Umbilical cord (tissue), 2 donors: ENCODE measurements around the gene RAB29. TPM values are rescaled to one million over a fixed set of nuclear protein-coding genes. Genes with fewer than 3 reads are reported as not detected.
A peak's percentile ranks its signal among the peaks of the same experiment; 100 is the strongest.

Experiments
- DNase-seq: peaks from one replicate; pipeline ENCODE4 v3.0.0-alpha.2; 2015; ENCODE audit warnings: low spot score
- total RNA-seq: library from RNA; depleted of rRNA; stranded (reverse); fragments of >200 nt; gene quantifications from one replicate; pipeline ENCODE4 v1.2.3, GENCODE V29; 2014; ENCODE audit warnings: low replicate concordance; ENCODE audit not compliant: insufficient read depth

RAB29 gene
- total RNA-seq, 1 donor from 2014 or later, result 5.8 TPM

DNA sequence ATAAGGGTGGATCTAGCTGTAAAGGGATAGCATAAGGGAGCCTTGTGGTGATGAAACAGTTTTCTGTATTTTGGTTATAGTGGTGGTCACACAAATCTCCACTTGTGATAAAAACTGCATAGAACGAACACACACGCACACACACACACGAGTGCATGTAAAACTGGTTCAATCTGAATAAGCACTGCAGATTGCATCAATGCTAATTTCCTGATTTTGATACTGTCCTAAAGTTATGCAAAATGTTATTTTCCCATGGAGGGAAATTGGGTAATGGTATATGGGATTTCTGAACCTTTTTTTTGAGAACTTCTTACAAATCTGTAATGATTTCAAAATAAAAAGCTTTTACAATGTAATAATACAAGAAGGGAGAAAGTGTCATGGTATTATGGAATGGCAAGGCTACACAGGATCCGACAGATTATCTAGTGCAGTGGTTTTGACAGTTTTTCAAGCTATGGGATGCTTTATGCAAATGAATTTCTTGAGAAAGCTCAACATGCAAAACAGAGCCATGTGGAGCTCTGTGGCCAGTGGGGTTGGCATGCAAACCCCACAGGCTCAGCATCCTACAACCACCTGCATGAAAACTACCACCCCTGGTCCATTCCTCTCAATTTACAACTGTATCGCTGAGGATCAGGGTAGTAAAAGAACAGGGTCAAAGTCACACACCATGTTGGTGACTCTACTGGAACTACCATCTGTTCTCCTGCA lies 18.9 kb upstream of the RAB29 start:
- DNase-seq, result no peak

DNA sequence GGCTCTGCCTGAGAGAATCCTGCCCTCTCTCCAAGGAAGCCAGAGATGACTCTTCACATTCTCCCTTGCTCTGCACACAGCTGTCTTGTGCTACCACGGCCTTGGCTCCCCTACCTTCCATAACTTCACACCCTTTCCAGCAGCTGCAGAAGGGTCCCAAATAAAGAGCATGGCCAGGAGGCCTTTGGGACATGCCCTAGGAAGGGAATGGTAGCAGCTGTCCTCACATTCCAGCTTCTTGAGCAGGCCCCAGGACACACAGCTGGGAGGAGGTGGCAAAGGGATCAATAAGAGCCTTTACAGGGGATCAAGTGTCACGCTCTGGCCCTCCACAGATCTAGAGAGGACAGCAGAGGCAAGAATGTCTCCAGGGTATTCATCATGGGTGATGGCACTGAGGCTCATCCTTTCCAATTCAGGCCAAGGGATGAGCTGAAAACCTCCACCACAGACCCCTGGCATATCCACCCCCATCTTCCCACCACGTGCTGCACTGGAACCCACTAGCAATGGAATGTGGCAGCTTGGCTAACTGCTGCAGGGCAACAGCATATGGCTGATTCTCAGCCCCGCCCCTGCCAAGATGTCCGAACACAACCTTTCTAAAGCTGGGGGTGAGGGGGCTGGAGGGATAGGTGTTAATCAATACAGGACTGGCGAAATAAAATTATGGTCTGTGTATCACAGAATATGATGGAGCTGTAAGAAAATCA lies 17.8 kb upstream of the RAB29 start:
- no peak for DNase-seq

DNA sequence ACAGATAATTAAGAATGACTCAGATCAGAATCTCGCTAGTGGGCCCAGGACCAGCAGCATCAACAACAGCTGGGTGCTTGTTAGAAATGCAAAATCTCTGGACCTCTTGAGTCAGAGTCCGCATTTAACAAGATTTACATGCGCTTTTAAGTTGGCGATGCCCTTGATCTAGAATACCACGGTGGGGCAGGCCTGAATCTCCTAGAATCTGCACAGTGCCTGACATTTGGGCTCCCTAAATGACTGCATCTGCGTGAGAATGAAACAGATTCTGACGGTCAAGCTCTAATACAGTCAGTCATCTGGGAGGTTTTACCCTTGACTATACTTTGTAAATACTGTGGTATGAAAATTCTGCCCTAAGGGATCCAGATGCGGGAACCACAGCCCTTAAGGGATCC lies 17.2 kb upstream of the RAB29 start:
- no peak for DNase-seq

DNA sequence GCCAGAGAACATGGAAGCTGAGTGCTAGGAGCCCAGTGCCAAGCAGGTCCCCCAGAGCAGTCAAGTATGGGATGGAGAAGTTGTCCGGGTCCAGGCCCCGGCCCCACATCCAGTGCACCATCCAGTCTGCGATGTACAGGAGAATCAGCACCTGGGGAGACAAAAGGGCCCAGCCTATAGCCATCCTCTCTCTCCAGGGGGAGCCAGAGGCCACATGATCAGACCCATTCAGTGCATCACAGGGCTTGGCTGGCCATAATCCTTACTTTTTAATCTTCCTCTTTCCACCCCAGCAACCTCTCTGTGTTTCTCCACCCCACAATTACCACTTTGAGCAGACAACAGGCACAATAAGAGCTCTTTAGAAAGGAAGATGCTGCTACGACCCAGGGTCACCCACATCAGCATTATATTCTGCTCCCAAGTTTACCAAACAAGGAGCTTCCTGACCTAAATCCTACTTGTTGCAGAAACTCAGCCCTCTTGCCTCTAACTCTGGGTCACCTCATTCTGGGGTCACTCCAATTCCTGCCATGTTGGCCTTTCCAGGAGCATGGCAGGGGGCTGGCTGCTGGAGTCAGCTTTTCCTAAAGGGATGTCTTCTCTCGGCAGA lies 16.4 kb upstream of the RAB29 start:
- peak; percentile 45 for DNase-seq

DNA sequence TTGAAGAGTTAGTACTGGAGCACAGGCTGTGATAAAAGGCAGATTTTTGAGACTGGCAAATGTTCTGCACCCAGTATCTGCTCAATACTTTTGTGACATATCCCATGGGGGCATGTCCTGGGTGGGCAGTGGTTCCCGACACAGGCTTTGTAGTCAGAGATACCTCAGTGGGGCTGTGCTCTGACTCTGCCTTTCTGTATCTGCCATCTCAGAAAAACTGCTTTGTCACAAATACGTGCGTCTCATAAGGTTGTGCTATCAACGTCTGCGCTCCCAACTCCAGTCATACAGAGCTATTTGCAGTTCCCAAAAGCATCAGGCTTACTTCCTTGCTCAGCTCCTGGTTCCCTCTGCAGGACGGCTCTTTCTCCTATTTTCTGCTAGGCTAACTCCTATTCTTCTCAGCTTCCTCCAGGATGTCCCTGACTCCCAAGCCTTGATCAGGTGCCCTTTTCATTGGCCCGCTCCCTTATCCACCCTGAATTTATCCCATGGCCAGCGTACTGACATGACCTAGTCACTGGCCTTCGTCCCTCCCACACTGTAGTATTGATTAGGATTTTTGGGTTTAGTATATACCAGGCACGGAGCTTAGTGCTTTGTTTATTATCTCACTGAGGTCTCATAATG lies 12.1 kb upstream of the RAB29 start:
- DNase-seq, result no peak

DNA sequence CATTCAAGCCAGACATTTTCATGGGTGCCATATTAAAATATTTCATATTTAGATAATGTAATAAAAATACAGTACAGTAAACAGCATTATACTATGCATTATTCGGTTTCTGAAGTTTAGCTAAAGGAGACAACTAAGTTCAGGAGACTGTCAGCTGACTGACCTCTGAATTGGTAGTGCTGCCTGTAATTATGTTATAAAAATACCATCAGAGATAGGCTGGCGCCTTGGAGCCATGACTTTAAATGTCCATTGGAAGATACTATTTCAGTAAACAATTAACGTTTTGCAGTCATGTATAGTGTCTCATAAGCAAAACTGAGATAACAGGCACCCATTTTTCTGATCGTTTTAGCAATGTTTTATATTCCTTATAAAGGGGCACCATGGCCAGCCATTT lies 11.3 kb upstream of the RAB29 start:
- DNase-seq, result no peak

DNA sequence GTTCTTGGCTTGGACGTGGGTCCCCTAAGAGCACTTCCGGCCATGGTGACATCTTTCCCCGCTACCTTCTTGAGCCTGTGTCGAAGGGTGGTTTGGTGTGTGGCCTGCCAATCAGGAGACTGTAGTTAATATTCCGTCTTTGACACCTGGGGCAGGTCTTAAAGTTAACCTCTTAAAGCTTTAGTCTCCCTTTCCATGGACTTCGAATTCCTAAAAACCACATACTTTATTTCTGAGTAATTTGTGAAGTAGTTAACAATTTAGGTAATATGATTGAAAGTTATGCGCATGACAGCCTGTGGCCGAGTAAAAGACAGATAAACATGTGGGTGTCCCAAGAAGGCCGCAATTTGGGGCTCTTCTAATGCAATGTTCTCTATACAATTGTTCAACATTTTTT lies 10.2 kb upstream of the RAB29 start:
- DNase-seq, result no peak

DNA sequence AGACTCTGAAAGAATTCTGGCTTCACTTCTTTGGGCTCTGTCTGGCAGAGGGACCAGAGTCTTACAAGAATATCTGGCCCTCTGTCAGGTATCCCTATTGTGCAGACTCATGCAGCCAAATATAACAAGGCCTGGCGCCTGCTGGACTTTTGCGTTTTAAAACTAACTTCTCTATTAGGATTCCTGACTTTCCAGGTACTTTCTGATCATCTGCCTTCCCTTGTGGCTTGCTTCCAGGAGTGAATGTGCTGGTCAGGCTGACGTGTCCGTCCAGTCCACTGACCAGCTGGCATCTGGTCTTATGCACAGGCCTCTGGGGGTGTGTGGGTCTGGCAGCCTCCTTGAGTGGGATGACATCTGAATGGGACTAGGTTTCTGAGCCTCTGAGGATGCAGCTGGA lies 8.6 kb upstream of the RAB29 start:
- DNase-seq, result no peak

DNA sequence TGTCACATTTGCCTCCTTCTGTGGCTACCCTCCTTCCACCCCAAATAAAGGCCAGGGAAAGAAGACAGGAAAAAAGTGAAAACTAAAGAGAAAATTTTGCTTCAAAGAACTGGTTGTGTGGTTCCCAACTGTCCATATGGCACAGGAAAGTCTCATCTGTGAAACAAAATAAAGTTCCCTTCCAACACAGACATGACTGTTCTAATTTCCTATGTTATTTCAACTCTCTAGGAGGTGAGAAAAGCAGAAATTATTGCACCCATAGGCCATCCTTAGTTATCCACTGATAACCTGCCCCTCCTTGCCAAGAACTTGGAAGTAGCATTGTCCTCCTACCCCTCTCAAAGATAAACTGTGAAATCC lies 8.1 kb upstream of the RAB29 start:
- no peak for DNase-seq

DNA sequence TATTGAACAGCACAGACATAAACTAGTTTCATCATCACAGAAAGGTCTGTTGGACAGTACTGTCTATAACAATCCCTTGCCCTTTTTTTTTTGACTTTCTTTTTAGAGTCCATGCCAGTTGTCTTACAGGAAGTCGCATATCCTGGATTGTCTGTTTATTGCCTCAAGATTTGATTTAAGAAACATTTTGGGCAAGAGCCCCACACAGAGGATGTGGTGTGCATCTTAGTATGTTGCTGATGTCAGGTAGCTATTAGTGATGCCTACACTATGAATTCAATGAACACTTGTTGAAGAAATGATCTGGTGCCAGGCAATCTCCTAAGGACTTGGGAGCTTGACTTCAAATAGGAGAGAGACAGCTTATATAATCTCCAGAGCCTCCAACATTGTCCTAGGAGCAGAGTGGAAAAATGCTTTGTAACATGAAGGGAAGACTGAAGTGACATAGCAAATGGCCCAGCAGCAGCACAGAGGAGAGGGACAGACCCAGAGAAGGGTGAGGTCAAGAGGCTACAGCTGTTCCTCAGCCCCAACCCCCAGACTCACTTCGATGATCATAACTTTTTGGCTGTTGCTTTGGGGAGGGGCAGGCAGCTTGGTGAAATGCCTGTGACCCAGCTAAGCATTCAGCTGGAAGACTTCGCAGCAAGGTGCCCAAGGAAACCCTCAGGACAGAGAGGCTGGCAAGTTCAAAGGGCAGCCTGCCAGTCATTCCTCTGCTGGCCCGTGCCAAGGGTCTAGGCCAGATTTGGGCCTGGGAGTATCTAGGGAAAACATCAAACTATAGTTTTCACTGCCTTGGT lies 7.5 kb upstream of the RAB29 start:
- no peak for DNase-seq

DNA sequence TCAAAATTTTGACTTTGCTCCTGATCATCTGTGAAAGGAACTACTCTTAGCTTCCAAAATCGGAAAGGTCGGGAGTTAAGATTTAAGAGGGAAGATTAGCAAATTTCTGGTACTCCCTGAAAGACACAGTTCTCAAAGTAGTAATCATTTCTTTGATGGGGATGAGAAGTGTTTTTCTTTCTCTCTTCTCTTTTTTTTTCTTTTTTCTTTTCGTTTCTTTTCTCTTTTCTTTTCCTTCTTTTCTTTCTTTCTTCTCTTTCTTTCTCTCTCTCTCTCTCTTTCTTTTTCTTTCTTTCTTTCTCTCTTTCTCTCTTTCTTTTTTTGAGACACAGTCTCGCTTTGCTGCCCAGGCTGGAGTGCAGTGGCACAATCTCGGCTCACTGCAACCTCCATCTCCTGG lies 5.1 kb upstream of the RAB29 start:
- no peak for DNase-seq

DNA sequence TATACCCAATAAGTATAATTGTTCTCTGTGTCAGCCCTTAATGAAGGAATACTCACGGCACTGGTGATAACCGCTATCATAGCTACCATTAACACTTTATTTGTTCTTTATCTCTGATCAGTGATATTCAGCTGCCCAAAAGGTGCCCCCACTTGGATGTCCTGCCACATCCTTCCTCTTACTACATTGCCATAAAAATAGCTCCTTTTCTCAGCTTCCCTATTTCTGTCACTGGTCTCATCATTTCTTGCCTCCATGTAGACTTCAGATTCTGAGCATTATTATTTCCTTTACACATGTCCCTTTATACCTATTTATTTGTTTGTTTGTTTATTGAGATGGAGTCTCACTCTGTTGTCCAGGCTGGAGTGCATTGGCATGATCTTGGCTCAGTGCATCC lies 2.7 kb upstream of the RAB29 start:
- DNase-seq, result no peak

DNA sequence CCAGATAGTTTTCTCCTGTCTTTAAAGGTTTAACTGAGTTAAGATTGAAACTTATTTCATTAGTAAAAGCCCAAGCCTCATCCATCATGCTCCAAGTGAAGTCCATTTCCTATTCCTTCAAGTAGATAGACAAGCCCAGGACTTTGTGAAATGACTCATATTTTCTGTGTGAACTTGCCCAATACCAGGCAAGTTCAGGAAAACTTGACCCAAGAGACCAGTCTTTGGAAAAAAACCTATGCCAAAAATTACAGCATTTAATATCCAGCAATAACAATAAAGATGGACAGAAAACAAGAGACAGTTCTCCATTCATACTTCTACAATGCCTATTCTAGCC lies 405 bp upstream of the RAB29 start:
- no peak for DNase-seq

DNA sequence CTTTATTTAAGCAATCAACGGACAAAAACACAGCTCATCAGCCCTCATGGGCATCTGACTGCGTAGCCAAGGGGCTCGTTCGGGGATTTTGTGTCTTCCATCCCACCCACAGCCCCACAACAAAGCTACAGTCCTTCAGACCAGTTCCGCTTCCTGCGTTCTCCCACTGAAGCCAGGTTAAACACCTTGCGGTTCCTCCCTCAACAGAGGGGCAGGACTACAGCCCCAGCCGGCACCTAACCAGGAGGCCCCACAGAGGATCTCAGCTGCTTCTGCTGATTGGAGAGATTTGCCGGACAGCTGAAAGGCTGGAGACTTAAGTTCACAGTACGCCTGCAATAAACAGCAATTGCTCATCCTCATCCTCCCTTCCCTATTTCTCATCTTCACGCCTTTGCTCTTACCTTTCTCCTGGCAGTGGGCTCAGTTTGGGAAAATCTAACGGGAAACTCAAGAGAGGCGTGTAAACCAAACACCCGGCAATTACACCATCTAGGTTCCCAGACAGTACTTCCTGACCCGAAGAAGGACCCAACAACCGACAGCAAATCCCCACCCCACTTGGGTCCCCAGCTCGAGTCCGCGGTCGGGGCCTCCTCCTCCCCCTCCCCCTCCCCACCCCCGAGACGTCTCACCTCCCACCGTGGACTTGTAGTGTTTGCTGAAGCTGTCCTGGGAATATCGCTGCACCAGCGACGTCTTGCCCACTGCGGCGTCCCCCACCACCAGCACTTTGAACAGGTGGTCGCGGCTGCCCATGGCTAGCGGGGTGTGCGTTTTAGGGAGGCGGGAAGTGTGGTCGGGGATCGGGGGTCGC lies 876 bp downstream of the RAB29 start:
- DNase-seq, result peak; percentile 11

DNA sequence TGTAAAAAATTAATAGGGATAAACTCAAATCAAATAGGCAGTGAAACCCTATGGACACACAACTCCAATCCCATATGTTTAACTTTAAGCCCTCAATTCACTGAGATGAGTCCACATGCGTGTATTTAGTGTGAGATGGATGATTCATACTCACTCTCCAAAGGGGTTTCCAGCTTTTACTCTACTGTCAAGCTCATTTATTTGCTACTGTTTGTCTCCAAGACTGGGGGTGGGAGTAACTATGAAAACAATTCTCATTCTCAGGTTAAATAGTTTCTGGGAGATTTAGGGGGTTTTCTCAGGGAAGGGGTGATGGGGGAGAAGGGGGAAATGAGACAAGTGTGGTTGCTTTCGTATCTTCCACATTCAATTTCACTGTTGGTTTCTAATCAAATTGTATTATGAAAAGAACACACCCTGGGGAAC lies 2.7 kb downstream of the RAB29 start:
- DNase-seq, result no peak

DNA sequence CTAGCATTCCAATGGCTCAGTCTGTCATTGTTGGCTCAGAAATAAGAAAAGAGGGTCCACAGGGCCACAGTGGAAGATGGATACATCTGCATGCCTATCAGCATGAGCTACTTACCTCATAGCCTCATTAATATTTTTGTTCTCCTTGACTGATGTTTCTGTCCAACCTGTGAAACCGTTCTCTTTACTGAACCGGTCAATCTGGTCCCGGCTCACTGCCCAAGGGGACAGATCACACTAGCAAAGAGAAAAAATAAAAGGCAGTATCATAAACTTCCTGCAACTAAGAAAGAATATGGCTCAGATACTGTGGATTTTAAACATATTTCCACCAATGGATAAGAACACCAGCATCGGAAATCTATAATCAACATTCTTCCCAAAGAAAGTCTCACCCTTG lies 4.7 kb downstream of the RAB29 start:
- peak; percentile 49 for DNase-seq

DNA sequence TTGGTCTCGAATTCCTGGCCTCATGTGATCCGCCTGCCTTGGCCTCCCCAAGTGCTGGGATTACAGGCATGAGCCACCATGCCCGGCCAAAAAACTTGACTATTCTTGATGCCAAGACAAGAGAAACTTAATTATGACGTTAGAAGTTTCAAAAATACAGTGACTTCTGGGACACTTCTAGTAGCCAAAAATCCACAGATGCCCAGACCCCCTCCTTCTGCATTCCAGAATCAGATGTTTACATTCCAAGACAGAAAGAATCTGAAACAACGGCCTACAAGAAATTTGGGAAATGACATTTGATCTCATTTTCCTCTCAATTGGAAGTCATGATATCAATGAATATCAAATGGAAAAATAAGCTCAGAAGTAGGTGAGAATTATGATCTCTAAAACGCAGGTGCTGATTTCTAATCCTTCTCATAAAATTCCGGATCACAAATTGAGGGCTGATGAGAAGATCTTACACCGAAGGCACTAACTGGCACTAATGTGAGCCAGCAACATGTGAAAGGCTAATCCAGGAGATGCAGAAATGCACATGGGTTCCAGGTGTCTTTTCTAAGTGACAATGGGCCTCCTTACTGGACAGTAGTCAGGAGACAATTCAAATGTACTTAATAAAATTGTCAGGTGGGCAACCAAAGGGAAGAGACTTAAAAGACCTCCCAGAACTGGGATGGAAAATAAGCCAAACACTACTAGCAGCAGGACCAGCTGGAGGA lies 5.5 kb downstream of the RAB29 start:
- no peak for DNase-seq

DNA sequence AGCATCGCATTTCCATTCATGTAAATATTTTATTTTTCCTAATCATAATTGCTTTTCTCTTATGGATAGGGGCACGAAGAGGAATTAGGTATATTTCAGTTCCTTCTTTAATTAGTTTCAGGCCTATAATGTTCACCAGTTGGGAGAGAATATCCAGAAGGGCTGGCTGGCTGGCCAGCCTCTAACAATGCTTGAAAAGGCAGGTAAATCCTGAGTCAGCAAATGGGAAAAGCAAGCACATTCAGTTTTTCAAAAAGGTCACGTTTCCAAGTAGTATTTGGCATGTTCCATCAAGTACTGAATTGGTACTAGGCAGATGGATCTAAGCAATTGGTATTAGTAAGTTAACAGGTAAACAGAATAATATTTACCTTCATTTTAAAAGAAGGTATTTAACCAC lies 8.0 kb downstream of the RAB29 start:
- no peak for DNase-seq

DNA sequence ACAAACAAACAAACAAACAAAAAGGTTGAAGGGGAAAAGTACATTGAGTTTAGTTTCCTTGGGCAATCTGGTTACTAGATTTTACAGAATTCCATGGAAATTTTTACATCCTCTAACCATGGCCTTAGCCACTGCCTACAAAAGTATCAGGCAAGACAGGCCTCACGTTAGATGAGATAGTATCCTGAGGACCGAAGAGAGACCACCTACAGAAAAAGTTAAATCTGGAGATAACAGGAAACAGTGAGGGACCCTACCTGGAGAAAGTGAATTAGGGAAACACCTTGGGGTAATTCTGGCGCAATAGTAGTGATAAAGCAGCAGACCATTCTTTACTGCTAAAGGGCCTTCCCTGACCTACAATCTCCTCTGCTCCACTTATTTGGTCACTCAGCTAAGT lies 8.7 kb downstream of the RAB29 start:
- no peak for DNase-seq

DNA sequence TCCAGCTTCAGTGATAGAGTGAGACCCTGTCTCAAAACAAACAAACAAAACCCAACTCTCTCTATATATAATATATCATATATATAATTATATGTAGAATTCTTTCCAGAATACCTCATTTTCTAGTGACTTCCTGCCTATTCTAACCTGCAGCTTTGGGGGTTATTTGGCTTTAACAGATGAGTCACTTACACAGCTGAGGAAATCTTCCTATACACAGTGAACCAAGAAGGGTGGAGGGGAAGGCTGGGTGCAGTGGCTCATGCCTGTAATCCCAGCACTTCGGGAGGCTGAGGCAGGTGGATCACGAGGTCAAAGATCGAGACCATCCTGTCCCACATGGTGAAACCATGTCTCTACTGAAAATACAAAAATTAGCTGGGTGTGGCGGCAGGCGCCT lies 9.2 kb downstream of the RAB29 start:
- no peak for DNase-seq
